Ovary (tissue), 9 donors: ENCODE measurements around the gene C11orf68. TPM values are rescaled to one million over a fixed set of nuclear protein-coding genes. Genes with fewer than 3 reads are reported as not detected.

Experiments
- DNase-seq, 5 donors: peaks; one replicate each; pipeline ENCODE4 v3.0.0-alpha.2; 2019 to 2020
- H3K27ac ChIP-seq, 2 donors: fragments of 200-600 bp; one replicate each; pipeline versions ENCODE4 v1.5.1 to v1.8.0; 2019 to 2022
- H3K27me3 ChIP-seq: fragments of 200-600 bp; one replicate; pipeline ENCODE4 v1.8.0; 2022
- H3K36me3 ChIP-seq: fragments of 200-600 bp; sonication (generic); one replicate; pipeline ENCODE4 v1.5.1; 2019
- H3K4me1 ChIP-seq: one replicate; pipeline ENCODE4 v1.8.1; 2013; ENCODE audit warnings: mild to moderate bottlenecking, moderate library complexity; ENCODE audit not compliant: insufficient read depth
- H3K4me3 ChIP-seq: fragments of 200-600 bp; sonication (generic); one replicate; pipeline ENCODE4 v1.5.1; 2017
- H3K9me3 ChIP-seq, 2 donors: fragments of 200-600 bp in 1 of 2; sonication (generic) in 1 of 2; one replicate each; pipeline versions ENCODE4 v1.5.1 to v1.8.1; 2013 to 2019; ENCODE audit warnings: mild to moderate bottlenecking in 1 of 2, moderate library complexity in 1 of 2
- EP300 ChIP-seq: sonication (generic); formaldehyde crosslinking; IDR thresholded peaks from one replicate; pipeline ENCODE4 v1.6.1; 2017; ENCODE audit warnings: antibody characterized with exemption
- POLR2A ChIP-seq: fragments of 450-650 bp; IDR thresholded peaks from one replicate; pipeline ENCODE4 v1.6.1; 2017; ENCODE audit warnings: antibody characterized with exemption, mild to moderate bottlenecking, moderate library complexity
- WGBS, 3 donors: extraction: QIAGEN DNeasy Blood & Tissue Kit in 1 of 3; methylation state at CpG; one replicate each; pipeline versions ENCODE4 v1.1.5 to v1.1.7; 2013 to 2017; 5-methylcytosine and 5-hydroxymethylcytosine counted together
- intact Hi-C, 4 donors: fragments of 100-400 bp; cut with DNase I; formaldehyde crosslinking; loops; one replicate each; pipeline versions ENCODE4 v1.11.0 to v1.15.1; 2022 to 2023
- polyA plus RNA-seq, 2 donors: library from polyadenylated mRNA; stranded (reverse); fragments of 200-250 nt in 1 of 2; fragments of 350-450 nt in 1 of 2; fragmentation: Illumina TruSeq in 1 of 2; extraction: RNeasy Lipid Tissue Mini Kit (QIAGEN cat#74804) in 1 of 2; gene quantifications; one replicate each; pipeline ENCODE4 v1.2.3, GENCODE V29; 2013 to 2014
- total RNA-seq, 7 donors: library from RNA; depleted of rRNA in 2 of 7; stranded (reverse); fragments of >200 nt in 2 of 7; fragmentation: NEBNext Ultra II Directional in 3 of 7; extraction: Animal tissue kit (Norgen Biotek cat#: 25700) in 3 of 7; gene quantifications; one replicate each; pipeline versions ENCODE4 v1.1.0 to v1.2.4, GENCODE V29; 2016 to 2023
- TF ChIP-seq, protein P1 (sequence below), 3 donors: fragments of 450-650 bp in 2 of 3; fragments of 200-600 bp in 1 of 3; IDR thresholded peaks; one replicate each; pipeline versions ENCODE4 v1.5.1 to v1.8.0; 2016 to 2022; ENCODE audit warnings: antibody characterized with exemption in 3 of 3, mild to moderate bottlenecking in 1 of 3
- donor health status: DM: no; HTN: no; CAD: no; lungs with moderate emphysema.
- donor health status: DM: no; HTN: no; CAD: no.
- donor health status: Bipolar disorder and iron deficiency.
- donor health status: DM: yes; HTN: yes; CAD: no.
- donor health status: DM: no; HTN: no; CAD: no.
- donor health status: DM: yes; HTN: yes; CAD: no.

Gene C11orf68
- total and polyA plus RNA-seq, 9 donors, result 13.7 to 70.5 (median 38.4) TPM

DNA sequence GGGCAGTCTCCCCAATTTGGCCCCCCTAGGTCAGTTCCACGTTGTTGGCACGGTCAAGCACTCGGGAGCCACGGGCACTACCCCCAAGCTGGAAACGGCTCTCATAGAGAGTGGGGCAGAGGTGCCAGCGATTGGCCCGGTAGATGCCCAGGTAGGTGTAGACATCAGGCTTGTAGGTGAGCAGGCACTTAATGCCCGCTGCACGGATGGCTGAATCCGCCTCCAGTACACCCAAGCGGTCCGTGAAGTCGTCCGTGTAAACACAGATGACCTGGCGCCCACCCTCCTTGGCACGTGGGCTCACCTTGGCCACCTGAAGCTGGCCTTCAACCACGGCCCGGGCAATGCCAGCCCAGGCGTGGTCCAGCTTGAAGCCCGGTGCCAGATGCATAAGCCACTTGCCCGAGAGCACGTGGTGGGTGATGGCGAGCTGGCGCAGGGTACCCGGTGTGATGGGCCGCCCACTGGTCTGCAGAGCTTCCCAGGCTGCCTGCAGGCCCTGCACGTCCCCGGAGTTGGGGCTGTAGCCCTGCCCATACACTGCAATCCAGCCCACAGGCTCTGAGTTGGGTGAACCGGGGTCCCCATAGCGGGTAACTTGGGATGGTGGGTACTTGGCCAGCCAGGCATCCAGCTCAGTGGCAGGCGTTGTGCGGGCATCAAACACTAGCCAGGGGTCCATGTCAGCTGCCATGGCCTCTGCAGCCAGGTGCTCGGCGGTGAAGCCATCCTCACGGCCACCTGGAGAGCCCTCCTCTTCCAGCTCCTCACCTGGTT lies 1.2 kb downstream of the C11orf68 start:
- Histone ChIP-seq H3K4me1 (peaks cover 37% of the 10 kb centered on the region), H3K9me3 (no peaks in the 10 kb centered on the region), H3K36me3 (no peaks in the 10 kb centered on the region), H3K27me3 (no peaks in the 10 kb centered on the region), H3K27ac (peak overlapping the region; percentile 79 to 84), H3K4me3 (peak overlapping the region; percentile 92)
- WGBS, 3 donors, result 57 to 63% (median 61%) methylated on average over 29 to 35 of the region's 35 CpGs
- DNase-seq, result peak in 4 of 5 donors; percentile 37 to 56 (median 56)
- TF ChIP-seq EP300, result no peak
- TF ChIP-seq, protein P1, sequence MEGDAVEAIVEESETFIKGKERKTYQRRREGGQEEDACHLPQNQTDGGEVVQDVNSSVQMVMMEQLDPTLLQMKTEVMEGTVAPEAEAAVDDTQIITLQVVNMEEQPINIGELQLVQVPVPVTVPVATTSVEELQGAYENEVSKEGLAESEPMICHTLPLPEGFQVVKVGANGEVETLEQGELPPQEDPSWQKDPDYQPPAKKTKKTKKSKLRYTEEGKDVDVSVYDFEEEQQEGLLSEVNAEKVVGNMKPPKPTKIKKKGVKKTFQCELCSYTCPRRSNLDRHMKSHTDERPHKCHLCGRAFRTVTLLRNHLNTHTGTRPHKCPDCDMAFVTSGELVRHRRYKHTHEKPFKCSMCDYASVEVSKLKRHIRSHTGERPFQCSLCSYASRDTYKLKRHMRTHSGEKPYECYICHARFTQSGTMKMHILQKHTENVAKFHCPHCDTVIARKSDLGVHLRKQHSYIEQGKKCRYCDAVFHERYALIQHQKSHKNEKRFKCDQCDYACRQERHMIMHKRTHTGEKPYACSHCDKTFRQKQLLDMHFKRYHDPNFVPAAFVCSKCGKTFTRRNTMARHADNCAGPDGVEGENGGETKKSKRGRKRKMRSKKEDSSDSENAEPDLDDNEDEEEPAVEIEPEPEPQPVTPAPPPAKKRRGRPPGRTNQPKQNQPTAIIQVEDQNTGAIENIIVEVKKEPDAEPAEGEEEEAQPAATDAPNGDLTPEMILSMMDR (IDR thresholded peaks at IDR 0.05), result no peak
- TF ChIP-seq POLR2A, result no peak
- intact Hi-C loops, result loop anchor here in 1 of 4 donors (2.0 kb wide), 1 partner anchor 29 kb away; the partner anchor contains the start of gene FIBP

DNA sequence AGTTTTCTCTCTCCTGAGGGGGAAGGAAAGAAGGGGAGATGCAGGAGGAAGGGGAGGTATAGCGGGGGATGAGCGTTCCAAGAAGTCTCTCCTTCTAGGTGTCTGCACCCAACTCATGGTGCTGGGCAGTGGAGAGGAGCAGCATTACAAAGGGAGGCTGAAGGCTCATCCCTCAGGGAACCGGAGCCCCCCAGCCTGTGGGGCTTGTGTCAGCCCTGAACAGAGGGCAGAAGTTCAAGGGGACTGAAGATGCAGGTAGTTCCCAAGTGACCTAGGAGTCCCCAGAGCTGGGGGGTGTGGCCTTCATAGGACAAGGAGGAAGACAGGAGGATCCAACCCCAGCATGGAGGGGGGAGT lies 1.8 kb downstream of the C11orf68 start:
- H3K4me3 ChIP-seq, result peak overlapping the region; percentile 92
- H3K4me1 ChIP-seq, result peaks cover 40% of the 10 kb centered on the region
- no peaks in the 10 kb centered on the region for H3K27me3 ChIP-seq
- peak overlapping the region in 1 of 2 donors; percentile 43 for H3K27ac ChIP-seq
- TF ChIP-seq EP300 (no peak), POLR2A (no peak)
- TF ChIP-seq, protein P1 (IDR thresholded peaks at IDR 0.05), result no peak
- intact Hi-C loops, result no loop called here
- H3K9me3 ChIP-seq, result no peaks in the 10 kb centered on the region
- no peaks in the 10 kb centered on the region for H3K36me3 ChIP-seq
- DNase-seq, result peak in 1 of 5 donors; percentile 52
- 77 to 81% (median 81%) methylated on average over 3 of the region's 3 CpGs for WGBS, 3 donors

DNA sequence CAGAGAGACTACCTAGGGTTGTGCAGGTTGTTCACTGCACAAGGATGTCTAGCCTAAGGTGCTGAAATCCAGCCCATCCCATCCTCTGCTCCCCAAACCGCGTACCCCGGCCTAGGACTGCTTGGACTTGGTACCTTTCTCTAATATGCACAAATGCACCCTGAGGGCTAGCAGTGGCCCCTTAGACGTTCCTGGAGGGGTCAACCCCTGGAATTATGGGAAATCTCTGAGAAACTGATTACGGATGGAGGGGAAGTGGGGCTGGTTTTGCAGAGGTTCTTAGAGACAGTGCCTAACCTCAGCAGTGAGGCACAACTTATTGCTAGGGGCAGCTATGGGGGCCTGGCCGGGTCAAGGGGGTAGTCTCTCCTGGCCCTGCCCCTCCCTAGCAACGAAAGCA lies 2.5 kb downstream of the C11orf68 start:
- intact Hi-C loops, result no loop called here
- H3K4me1 ChIP-seq, result peaks cover 45% of the 10 kb centered on the region
- no peak for DNase-seq

GRCh38 chr11:65915821-65916251 lies 3.0 kb downstream of the C11orf68 start:
- H3K9me3 ChIP-seq, result no peaks in the 10 kb centered on the region
- peak overlapping the region; percentile 58 to 79 for H3K27ac ChIP-seq
- peak; percentile 83 to 91 (median 86) for DNase-seq
- no peak for TF ChIP-seq EP300
- TF ChIP-seq POLR2A, result no peak
- TF ChIP-seq, protein P1 (IDR thresholded peaks at IDR 0.05), result no peak
- peaks cover 46% of the 10 kb centered on the region for H3K4me1 ChIP-seq
- H3K4me3 ChIP-seq, result no peak overlapping the region
- 5 to 10% (median 8%) methylated on average over 13 of the region's 13 CpGs for WGBS, 3 donors
- no peaks in the 10 kb centered on the region for H3K36me3 ChIP-seq
- H3K27me3 ChIP-seq, result no peaks in the 10 kb centered on the region
- intact Hi-C loops, result no loop called here

More for the DNA sequence above, 2.5 kb downstream of the C11orf68 start:
- 64 to 73% (median 68%) methylated on average over 7 of the region's 7 CpGs for WGBS, 3 donors
- H3K4me3 ChIP-seq, result no peak overlapping the region
- peak overlapping the region; percentile 58 to 79 for H3K27ac ChIP-seq
- no peaks in the 10 kb centered on the region for H3K9me3 ChIP-seq
- no peaks in the 10 kb centered on the region for H3K36me3 ChIP-seq
- no peaks in the 10 kb centered on the region for H3K27me3 ChIP-seq
- TF ChIP-seq, protein P1 (IDR thresholded peaks at IDR 0.05), result no peak
- no peak for TF ChIP-seq EP300
- TF ChIP-seq POLR2A, result no peak
